Ovary (tissue), 3 donors: ENCODE data around the gene TSLP.

Source experiments
- CTCF ChIP-seq, 3 donors: fragments of 450-650 bp in 2 of 3; fragments of 200-600 bp in 1 of 3; IDR thresholded peaks; one replicate each; pipeline versions ENCODE4 v1.5.1 to v1.8.0; 2016 to 2022; ENCODE audit warnings: antibody characterized with exemption in 3 of 3, mild to moderate bottlenecking in 1 of 3
- EP300 ChIP-seq: sonication (generic); formaldehyde crosslinking; IDR thresholded peaks from one replicate; pipeline ENCODE4 v1.6.1; 2017; ENCODE audit warnings: antibody characterized with exemption
- POLR2A ChIP-seq: fragments of 450-650 bp; IDR thresholded peaks from one replicate; pipeline ENCODE4 v1.6.1; 2017; ENCODE audit warnings: antibody characterized with exemption, mild to moderate bottlenecking, moderate library complexity
- donor health status: DM: no; HTN: no; CAD: no.

- TF ChIP-seq CTCF (IDR thresholded peaks at IDR 0.05) (no peak), POLR2A (no peak), EP300 (no peak)
Measured at GRCh38 chr5:111076091-111076490, 4.6 kb downstream of the TSLP start.
